HL-60/S4 treated with phorbol 12-myristate 13-acetate at 8.2 ng/mL for 4 days and 3 days (cell line): Measurements from ENCODE around the gene DNAH10.

ENCODE experiments used
- in situ Hi-C: fragments of 300-500 bp; cut with MboI; formaldehyde crosslinking; loops from 2 replicates; pipeline ENCODE4 v1.15.0; 2022; ENCODE audit warnings: low sequenced_read_pairs

Gene DNAH10

GRCh38 chr12:123928897-123929296 is 166.8 kb downstream of the DNAH10 start:
- in situ Hi-C loops = no loop called here

GRCh38 chr12:123929946-123930583 is 168.0 kb downstream of the DNAH10 start:
- in situ Hi-C loops = no loop called here

- in situ Hi-C loops = no loop called here
Observed at GRCh38 chr12:123931686-123932321, 169.7 kb downstream of the DNAH10 start.

- in situ Hi-C loops = no loop called here
Observed at GRCh38 chr12:123933214-123933613, 171.1 kb downstream of the DNAH10 start.

GRCh38 chr12:123934016-123934620 is 172.0 kb downstream of the DNAH10 start:
- in situ Hi-C loops = no loop called here

- in situ Hi-C loops = no loop called here
Observed at GRCh38 chr12:123934829-123935228, 172.7 kb downstream of the DNAH10 start.

GRCh38 chr12:123935956-123936355 is 173.9 kb downstream of the DNAH10 start:
- in situ Hi-C loops = no loop called here

GRCh38 chr12:123936471-123936870 is 174.4 kb downstream of the DNAH10 start:
- in situ Hi-C loops = no loop called here

- in situ Hi-C loops = no loop called here
Observed at GRCh38 chr12:123936956-123937706, 175.0 kb downstream of the DNAH10 start.

- in situ Hi-C loops = no loop called here
Observed at GRCh38 chr12:123937707-123938591, 175.8 kb downstream of the DNAH10 start.

GRCh38 chr12:123938679-123939480 is 176.8 kb downstream of the DNAH10 start:
- in situ Hi-C loops = no loop called here

- in situ Hi-C loops = no loop called here
Observed at GRCh38 chr12:123939716-123940626, 177.9 kb downstream of the DNAH10 start.

- in situ Hi-C loops = no loop called here
Observed at GRCh38 chr12:123940627-123940966, 178.5 kb downstream of the DNAH10 start.

- in situ Hi-C loops = no loop called here
Observed at GRCh38 chr12:123941000-123941399, 178.9 kb downstream of the DNAH10 start.

GRCh38 chr12:123941624-123942237 is 179.6 kb downstream of the DNAH10 start:
- in situ Hi-C loops = no loop called here

- in situ Hi-C loops = no loop called here
Observed at GRCh38 chr12:123942238-123942653, 180.1 kb downstream of the DNAH10 start.

GRCh38 chr12:123942911-123943648 is 181.0 kb downstream of the DNAH10 start:
- in situ Hi-C loops = no loop called here

GRCh38 chr12:123943816-123944215 is 181.7 kb downstream of the DNAH10 start:
- in situ Hi-C loops = no loop called here
